ENCODE data around the gene IFTAP. TPM values are rescaled to one million over a fixed set of nuclear protein-coding genes. Genes with fewer than 3 reads are reported as not detected.

Gene IFTAP
- total RNA-seq, 1 experiment from 2014 or later, result 19.9 TPM

DNA sequence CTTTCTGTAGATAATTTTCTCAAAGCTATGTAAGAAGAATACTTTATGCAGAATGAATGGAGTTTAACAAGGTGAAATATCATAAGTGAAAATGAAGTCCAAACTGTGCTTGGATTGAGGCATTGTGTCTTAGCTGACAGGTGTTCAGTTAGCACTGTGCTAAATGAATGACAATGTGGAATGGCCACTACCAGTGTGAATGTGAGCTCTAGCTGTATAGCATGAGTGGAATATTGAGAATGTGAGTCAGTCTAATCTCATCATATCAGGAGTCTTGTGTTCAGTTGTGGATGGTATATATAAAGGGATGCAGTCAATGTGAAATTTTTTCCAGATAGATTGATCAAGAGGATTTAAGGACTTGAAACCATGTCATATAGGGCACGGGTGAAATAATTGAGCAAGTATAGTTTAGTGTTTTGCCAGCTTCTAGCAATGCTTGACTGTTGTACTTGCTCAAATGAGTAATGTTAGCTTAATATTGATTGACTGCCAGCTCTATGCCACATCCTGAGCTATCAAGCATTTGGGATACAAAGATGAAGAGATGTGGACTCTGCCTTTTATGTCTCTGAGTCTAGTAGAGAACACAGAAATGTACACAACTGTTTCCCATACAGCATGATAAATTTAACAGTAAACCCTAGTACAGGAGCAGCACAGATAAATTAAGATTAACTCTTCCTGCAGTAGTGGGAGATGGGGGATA is 14.3 kb downstream of the IFTAP start:
- Histone ChIP-seq H2AK5ac (ENCODE audit: insufficient read length, low read length) (no peak overlapping the region), H4K5ac (ENCODE audit: insufficient read length, low read depth, low read length) (no peak overlapping the region), H3K79me2 (ENCODE audit: insufficient read depth, low read length) (no peaks in the 10 kb centered on the region), H3K23me2 (ENCODE audit: insufficient read length, low read depth, low read length, poor library complexity, severe bottlenecking) (no peaks in the 10 kb centered on the region), H4K8ac (replicated peaks; ENCODE audit: insufficient read length, low read depth, low read length) (no peak overlapping the region), H3K4me1 (ENCODE audit: insufficient read depth, low read length) (no peaks in the 10 kb centered on the region), H3K14ac (ENCODE audit: insufficient read depth, low read length) (no peak overlapping the region), H2BK5ac (ENCODE audit: insufficient read length, low read length) (no peak overlapping the region), H3K23ac (ENCODE audit: insufficient read length, low read depth, low read length) (no peak overlapping the region), H4K20me1 (ENCODE audit: control insufficient read depth, insufficient read depth, insufficient read length) (no peaks in the 10 kb centered on the region), H2BK20ac (ENCODE audit: low read depth, low read length, poor library complexity, severe bottlenecking) (no peak overlapping the region), H3K56ac (ENCODE audit: insufficient read length, low read depth, low read length) (no peak overlapping the region), H3K4me2 (ENCODE audit: insufficient read depth, insufficient read length, low read length) (no peak overlapping the region), H4K91ac (ENCODE audit: insufficient read length, low read depth, low read length) (no peak overlapping the region), H2AFZ (ENCODE audit: low read length) (no peak overlapping the region), H2BK12ac (ENCODE audit: insufficient read length, low read depth, low read length) (no peak overlapping the region), H2BK120ac (ENCODE audit: low read depth, low read length, poor library complexity, severe bottlenecking) (no peak overlapping the region), H3K27ac (ENCODE audit: insufficient read length, low read depth, low read length) (no peak overlapping the region), H3K9me3 (ENCODE audit: control insufficient read depth, low read depth, low read length) (no peaks in the 10 kb centered on the region), H2BK15ac (ENCODE audit: low read depth, low read length) (no peak overlapping the region), H3K79me1 (ENCODE audit: insufficient read depth, low read depth, low read length, poor library complexity, severe bottlenecking) (no peaks in the 10 kb centered on the region), H3K27me3 (ENCODE audit: insufficient read depth, low read length) (no peaks in the 10 kb centered on the region), H3K18ac (ENCODE audit: insufficient read length, low read depth, low read length) (no peak overlapping the region), H3T11ph (ENCODE audit: low read length) (no peak overlapping the region), H3K4ac (ENCODE audit: low read depth, low read length) (no peak overlapping the region), H3K9ac (ENCODE audit: extremely low read depth, insufficient read length, low read length) (no peak overlapping the region)
- Mint-ChIP-seq H3K27ac (no peak overlapping the region), H3K27me3 (ENCODE audit: low read depth) (no peaks in the 10 kb centered on the region; the same call in 1 of the 2 replicates), H3K36me3 (ENCODE audit: insufficient read depth in 1 of 3, low read depth in 3 of 3) (no peaks in the 10 kb centered on the region), H3K4me3 (no peak overlapping the region), H3K4me1 (no peaks in the 10 kb centered on the region), H3K9me3 (no peaks in the 10 kb centered on the region)
- no CpG with 5 or more reads among the region's 1 CpG for WGBS (ENCODE audit: extremely low coverage, insufficient read length, low lambda C conversion rate)
- no peak for DNase-seq
- TF ChIP-seq CTCF (conservative IDR thresholded peaks at IDR 0.05), result no peak

All from H9 (cell line).